HepG2 (cell line): ENCODE measurements around the gene KCNH6.

Source experiments
- CTCF ChIP-seq: sonication (generic); formaldehyde crosslinking; IDR thresholded peaks from 2 replicates; pipeline ENCODE4 v1.5.0; 2020; ENCODE audit warnings: mild to moderate bottlenecking, missing genetic modification reagents, moderate library complexity
- ELF1 ChIP-seq: sonication (generic); formaldehyde crosslinking; IDR thresholded peaks from 2 replicates; pipeline ENCODE4 v1.4.0; 2020; ENCODE audit warnings: missing genetic modification reagents
- EZH2 ChIP-seq: conservative IDR thresholded peaks from 2 replicates; pipeline ENCODE4 v1.6.1; 2012; ENCODE audit warnings: mild to moderate bottlenecking, low read depth, low read length, moderate library complexity
- NFATC3 ChIP-seq: sonication (generic); formaldehyde crosslinking; IDR thresholded peaks from 2 replicates; pipeline ENCODE4 v1.5.1; 2020; ENCODE audit warnings: mild to moderate bottlenecking, missing genetic modification reagents
- PATZ1 ChIP-seq: sonication (generic); formaldehyde crosslinking; IDR thresholded peaks from 2 replicates; pipeline ENCODE4 v1.4.0; 2020; ENCODE audit warnings: missing genetic modification reagents
- RELA ChIP-seq: sonication (generic); formaldehyde crosslinking; IDR thresholded peaks from 2 replicates; pipeline ENCODE4 v1.4.0; 2020; ENCODE audit warnings: missing genetic modification reagents
- SIN3B ChIP-seq: fragments of 150-350 bp; IDR thresholded peaks from 2 replicates; pipeline ENCODE4 v1.6.1; 2014; ENCODE audit warnings: low read length
- TMF1 ChIP-seq: sonication (generic); formaldehyde crosslinking; IDR thresholded peaks from 2 replicates; pipeline ENCODE4 v1.8.1; 2022; ENCODE audit warnings: low read depth, missing genetic modification reagents
- ZBTB14 ChIP-seq: sonication (generic); formaldehyde crosslinking; IDR thresholded peaks from 2 replicates; pipeline ENCODE4 v1.4.0; 2020; ENCODE audit warnings: missing genetic modification reagents
- ZNF350 ChIP-seq: sonication (generic); formaldehyde crosslinking; IDR thresholded peaks from 2 replicates; pipeline ENCODE4 v1.4.0; 2020; ENCODE audit warnings: mild to moderate bottlenecking, low read depth, missing genetic modification reagents, borderline replicate concordance

- no peak for TF ChIP-seq TMF1 (CRISPR knock-in tag)
- no peak for TF ChIP-seq CTCF (CRISPR knock-in tag)
- no peak for TF ChIP-seq SIN3B
- no peak for TF ChIP-seq PATZ1 (CRISPR knock-in tag)
- TF ChIP-seq RELA (CRISPR knock-in tag) = no peak
- TF ChIP-seq ZNF350 (CRISPR knock-in tag) = no peak
- TF ChIP-seq NFATC3 (CRISPR knock-in tag) = no peak
- TF ChIP-seq ZBTB14 = no peak
- no peak for TF ChIP-seq ELF1 (CRISPR knock-in tag)
- TF ChIP-seq EZH2 = 0 out of 2 replicates have a peak, but pooled peaks have one; percentile 17
Measured at GRCh38 chr17:63476459-63476853, 46.7 kb upstream of the KCNH6 start.
